ENCODE data around the gene GBP3. TPM values are rescaled to one million over a fixed set of nuclear protein-coding genes. Genes with fewer than 3 reads are reported as not detected.

The GBP3 gene
- total RNA-seq, 1 experiment from 2014 or later, result 1.2 TPM

GRCh38 chr1:89051300-89051954 lies 28.8 kb upstream of the GBP3 start (continued):
- no peak for TF ChIP-seq EGR1 (IDR thresholded peaks at IDR 0.05; ENCODE audit: low read depth)
- TF ChIP-seq CBX3 (IDR thresholded peaks at IDR 0.05; ENCODE audit: low read depth), result no peak
- no peak for TF ChIP-seq JUND (IDR thresholded peaks at IDR 0.05)
- no peak for TF ChIP-seq YY1 (IDR thresholded peaks at IDR 0.05; ENCODE audit: extremely low read depth, insufficient replicate concordance, low read depth, low read length)
- TF ChIP-seq, protein P1, sequence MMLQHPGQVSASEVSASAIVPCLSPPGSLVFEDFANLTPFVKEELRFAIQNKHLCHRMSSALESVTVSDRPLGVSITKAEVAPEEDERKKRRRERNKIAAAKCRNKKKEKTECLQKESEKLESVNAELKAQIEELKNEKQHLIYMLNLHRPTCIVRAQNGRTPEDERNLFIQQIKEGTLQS (IDR thresholded peaks at IDR 0.05), result no peak

DNA sequence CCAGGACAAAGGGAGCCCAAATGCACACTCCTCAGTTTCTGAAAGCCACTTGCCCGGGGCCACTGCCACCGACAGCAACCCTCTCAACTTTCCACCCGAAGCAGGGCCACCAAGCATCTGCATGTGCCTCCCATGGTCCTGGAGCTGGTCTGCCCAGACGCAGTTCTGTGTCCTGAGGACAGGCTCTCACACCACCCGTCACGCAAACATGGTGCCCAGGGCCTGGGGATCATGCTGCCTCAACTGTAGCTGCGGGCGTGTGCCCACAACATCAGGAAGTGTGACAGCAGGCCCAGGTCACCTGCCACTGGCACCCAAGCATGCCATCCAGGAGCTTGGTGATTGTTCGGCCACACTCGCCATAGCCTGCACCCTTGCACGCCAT lies 28.0 kb upstream of the GBP3 start:
- no peak overlapping the region for H3K9ac ChIP-seq (ENCODE audit: low read length)
- RAD21 ChIA-PET (ENCODE audit: low non-redundant PET in 1 of 2, low total read pairs in 2 of 2, uncharacterized antibody in 2 of 2, unreplicated experiment in 2 of 2), result no interaction called here
- no peaks in the 10 kb centered on the region for H3K4me1 ChIP-seq (ENCODE audit: control insufficient read depth in 1 of 2, insufficient read depth in 2 of 2, low read length in 2 of 2)
- no peaks in the 10 kb centered on the region for H4K20me1 ChIP-seq (ENCODE audit: insufficient read depth)
- POLR2A ChIA-PET, result no interaction called here
- no peaks in the 10 kb centered on the region for H3K27me3 ChIP-seq (ENCODE audit: insufficient read depth, low read length)
- CTCF ChIA-PET, result no interaction called here
- no peak overlapping the region for H3K4me2 ChIP-seq (ENCODE audit: low read length)
- H3K36me3 ChIP-seq (ENCODE audit: control insufficient read depth in 1 of 2, insufficient read depth in 2 of 2, low read length in 2 of 2), result no peaks in the 10 kb centered on the region
- H3K9me3 ChIP-seq (ENCODE audit: control insufficient read depth in 1 of 2, insufficient read depth in 1 of 2, low read depth in 1 of 2, low read length in 2 of 2), result no peaks in the 10 kb centered on the region
- no peak overlapping the region for H3K27ac ChIP-seq (ENCODE audit: low read depth, low read length)
- no TSS peak for BruUV-seq (replicated peaks)
- no peaks in the 10 kb centered on the region for H3K79me2 ChIP-seq (ENCODE audit: insufficient read depth, low read length)
- ATAC-seq, result no peak
- no peak overlapping the region for H2AFZ ChIP-seq (ENCODE audit: low read depth, low read length, poor library complexity, severe bottlenecking)
- no peak for DNase-seq (ENCODE audit: low read depth, low spot score)
- no peaks in the 10 kb centered on the region for H3K9me2 ChIP-seq (ENCODE audit: insufficient read depth)
- TF ChIP-seq ZFX (IDR thresholded peaks at IDR 0.05) (no peak), ZBTB33 (IDR thresholded peaks at IDR 0.05; ENCODE audit: extremely low read depth, insufficient replicate concordance, low read length) (no peak), POLR2A (IDR thresholded peaks at IDR 0.05; ENCODE audit: borderline replicate concordance, extremely low read depth, insufficient read depth, insufficient read length) (no peak), YY1 (IDR thresholded peaks at IDR 0.05; ENCODE audit: extremely low read depth, insufficient replicate concordance, low read depth, low read length) (no peak), RAD21 (IDR thresholded peaks at IDR 0.05; ENCODE audit: low read depth) (no peak), EZH2 (IDR thresholded peaks at IDR 0.05) (no peak), ZNF274 (IDR thresholded peaks at IDR 0.05; ENCODE audit: low read depth, low read length) (no peak), EGR1 (IDR thresholded peaks at IDR 0.05; ENCODE audit: low read depth) (no peak), SRF (IDR thresholded peaks at IDR 0.05; ENCODE audit: low read depth) (no peak), MAX (IDR thresholded peaks at IDR 0.05) (no peak), ELF1 (IDR thresholded peaks at IDR 0.05; ENCODE audit: borderline replicate concordance, low read depth) (no peak), CEBPB (IDR thresholded peaks at IDR 0.05; ENCODE audit: low read depth) (no peak), SP1 (IDR thresholded peaks at IDR 0.05; ENCODE audit: low read depth) (no peak), SIN3A (IDR thresholded peaks at IDR 0.05; ENCODE audit: low read depth) (no peak), POLR2AphosphoS5 (IDR thresholded peaks at IDR 0.05; ENCODE audit: low read depth, low read length) (no peak), CBX3 (IDR thresholded peaks at IDR 0.05; ENCODE audit: low read depth) (no peak)
- TF ChIP-seq, protein P1 (IDR thresholded peaks at IDR 0.05), result no peak
- TF ChIP-seq, protein P2, sequence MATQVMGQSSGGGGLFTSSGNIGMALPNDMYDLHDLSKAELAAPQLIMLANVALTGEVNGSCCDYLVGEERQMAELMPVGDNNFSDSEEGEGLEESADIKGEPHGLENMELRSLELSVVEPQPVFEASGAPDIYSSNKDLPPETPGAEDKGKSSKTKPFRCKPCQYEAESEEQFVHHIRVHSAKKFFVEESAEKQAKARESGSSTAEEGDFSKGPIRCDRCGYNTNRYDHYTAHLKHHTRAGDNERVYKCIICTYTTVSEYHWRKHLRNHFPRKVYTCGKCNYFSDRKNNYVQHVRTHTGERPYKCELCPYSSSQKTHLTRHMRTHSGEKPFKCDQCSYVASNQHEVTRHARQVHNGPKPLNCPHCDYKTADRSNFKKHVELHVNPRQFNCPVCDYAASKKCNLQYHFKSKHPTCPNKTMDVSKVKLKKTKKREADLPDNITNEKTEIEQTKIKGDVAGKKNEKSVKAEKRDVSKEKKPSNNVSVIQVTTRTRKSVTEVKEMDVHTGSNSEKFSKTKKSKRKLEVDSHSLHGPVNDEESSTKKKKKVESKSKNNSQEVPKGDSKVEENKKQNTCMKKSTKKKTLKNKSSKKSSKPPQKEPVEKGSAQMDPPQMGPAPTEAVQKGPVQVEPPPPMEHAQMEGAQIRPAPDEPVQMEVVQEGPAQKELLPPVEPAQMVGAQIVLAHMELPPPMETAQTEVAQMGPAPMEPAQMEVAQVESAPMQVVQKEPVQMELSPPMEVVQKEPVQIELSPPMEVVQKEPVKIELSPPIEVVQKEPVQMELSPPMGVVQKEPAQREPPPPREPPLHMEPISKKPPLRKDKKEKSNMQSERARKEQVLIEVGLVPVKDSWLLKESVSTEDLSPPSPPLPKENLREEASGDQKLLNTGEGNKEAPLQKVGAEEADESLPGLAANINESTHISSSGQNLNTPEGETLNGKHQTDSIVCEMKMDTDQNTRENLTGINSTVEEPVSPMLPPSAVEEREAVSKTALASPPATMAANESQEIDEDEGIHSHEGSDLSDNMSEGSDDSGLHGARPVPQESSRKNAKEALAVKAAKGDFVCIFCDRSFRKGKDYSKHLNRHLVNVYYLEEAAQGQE (IDR thresholded peaks at IDR 0.05; ENCODE audit: low read depth), result no peak
- intact Hi-C loops (cut with micrococcal nuclease), result no loop called here
- H3K4me3 ChIP-seq (replicated peaks in 1 of 2; ENCODE audit: low read depth in 1 of 2, low read length in 2 of 2), result no peak overlapping the region

Data from HCT116 (cell line).